ENCODE measurements around the gene NGEF.
"Not testable (repeated sequence)": the region's sequence is repeated elsewhere in the genome, so short reads cannot be mapped to it uniquely, and the experiment has no call there.

Gene NGEF

GRCh38 chr2:233022561-233022960 is 9.5 kb upstream of the NGEF start:
- no peak for DNase-seq

GRCh38 chr2:233021771-233022170 is 8.7 kb upstream of the NGEF start:
- no peak for DNase-seq

- no peak for DNase-seq
Observed at GRCh38 chr2:233020454-233020853, 7.4 kb upstream of the NGEF start.

GRCh38 chr2:233019610-233020009 is 6.6 kb upstream of the NGEF start:
- not testable (repeated sequence) for DNase-seq

GRCh38 chr2:233017947-233018346 is 4.9 kb upstream of the NGEF start:
- no peak for DNase-seq

- DNase-seq: no peak
Observed at GRCh38 chr2:233015019-233015645, 2.1 kb upstream of the NGEF start.

GRCh38 chr2:233013650-233014049 is 594 bp upstream of the NGEF start:
- DNase-seq: no peak

GRCh38 chr2:233012301-233012971 is 620 bp downstream of the NGEF start:
- no peak for DNase-seq

GRCh38 chr2:233011702-233012131 is 1.3 kb downstream of the NGEF start:
- no peak for DNase-seq

- no peak for DNase-seq
Observed at GRCh38 chr2:233011268-233011650, 1.8 kb downstream of the NGEF start.

GRCh38 chr2:233010569-233011267 is 2.3 kb downstream of the NGEF start:
- no peak for DNase-seq

GRCh38 chr2:233009661-233010060 is 3.4 kb downstream of the NGEF start:
- DNase-seq: no peak

GRCh38 chr2:233007739-233008138 is 5.3 kb downstream of the NGEF start:
- no peak for DNase-seq

- DNase-seq: no peak
Observed at GRCh38 chr2:233007270-233007669, 5.8 kb downstream of the NGEF start.

- DNase-seq: no peak
Observed at GRCh38 chr2:233006648-233007047, 6.4 kb downstream of the NGEF start.

GRCh38 chr2:233005096-233005495 is 8.0 kb downstream of the NGEF start:
- DNase-seq: no peak

- no peak for DNase-seq
Observed at GRCh38 chr2:233003658-233004555, 9.1 kb downstream of the NGEF start.

- no peak for DNase-seq
Observed at GRCh38 chr2:233002829-233003657, 10.0 kb downstream of the NGEF start.

- DNase-seq: no peak
Observed at GRCh38 chr2:233000886-233001750, 11.9 kb downstream of the NGEF start.

- no peak for DNase-seq
Observed at GRCh38 chr2:232999354-232999753, 13.7 kb downstream of the NGEF start.

- DNase-seq: no peak
Observed at GRCh38 chr2:232998666-232998985, 14.4 kb downstream of the NGEF start.
